ENCODE results near the gene COTL1.

DNA sequence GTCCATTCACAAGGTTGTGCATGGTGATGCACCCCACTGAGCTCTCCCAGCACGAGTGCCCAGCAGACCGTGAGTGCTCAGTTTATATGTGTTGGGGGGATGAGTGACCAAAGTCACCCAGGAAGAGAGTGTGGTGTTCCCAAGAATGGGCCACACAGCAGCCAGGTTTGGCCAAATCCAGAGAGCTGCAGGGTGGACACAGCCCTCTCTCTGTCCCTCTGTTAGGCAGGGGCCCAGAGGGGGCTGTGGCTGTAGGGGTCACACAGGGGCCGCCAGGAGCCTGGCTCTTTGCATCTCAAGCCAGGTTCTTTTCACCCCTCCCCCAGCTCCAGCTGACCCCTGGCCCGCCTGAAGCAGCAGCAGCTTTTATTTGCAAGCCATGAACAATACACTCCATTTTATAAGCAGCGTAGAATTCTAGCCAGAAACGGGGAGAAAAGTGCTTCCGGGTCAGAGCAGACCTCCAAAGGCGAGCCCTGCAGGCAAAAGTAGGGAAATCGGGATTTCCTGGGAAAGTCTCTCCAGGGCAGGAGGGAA lies 13.3 kb downstream of the COTL1 start:
- TF ChIP-seq CTCF (IDR thresholded peaks at IDR 0.05 in 4 of 5, conservative IDR thresholded peaks at IDR 0.05 in 1 of 5) (no peak), POLR2A (IDR thresholded peaks at IDR 0.05) (no peak)
